Kidney (tissue), 14 donors: ENCODE results near the gene KLK10. TPM values are rescaled to one million over a fixed set of nuclear protein-coding genes. Genes with fewer than 3 reads are reported as not detected.

Source experiments
- DNase-seq, 5 donors: peaks; one replicate each; pipeline ENCODE4 v3.0.0-alpha.2; 2013 to 2020
- FAIRE-seq: peaks from 2 replicates; lab custom pipeline; 2012; peaks lifted over from hg19 to GRCh38; lab: Jason Lieb, UNC
- H3K27ac ChIP-seq, 2 donors: one replicate each; pipeline ENCODE4 v1.7.0; 2013; ENCODE audit warnings: low read depth in 2 of 2, low read length in 2 of 2, inconsistent platforms in 1 of 2
- H3K27me3 ChIP-seq: one replicate; pipeline ENCODE4 v1.7.1; 2013; ENCODE audit warnings: low read length, inconsistent platforms; ENCODE audit not compliant: control insufficient read depth, insufficient read depth
- H3K36me3 ChIP-seq, 3 donors: one replicate each; pipeline versions ENCODE4 v1.7.0 to v1.7.1; 2013; ENCODE audit warnings: low read length in 3 of 3, control low read depth in 1 of 3, inconsistent platforms in 1 of 3; ENCODE audit not compliant: insufficient read depth in 3 of 3, control insufficient read depth in 2 of 3
- H3K4me1 ChIP-seq, 3 donors: one replicate each; pipeline versions ENCODE4 v1.7.0 to v1.7.1; 2013; ENCODE audit warnings: low read length in 3 of 3, inconsistent platforms in 1 of 3, low read depth in 1 of 3; ENCODE audit not compliant: control insufficient read depth in 2 of 3, insufficient read depth in 2 of 3
- H3K4me3 ChIP-seq, 3 donors: one replicate each; pipeline versions ENCODE4 v1.7.0 to v1.8.1; 2013; ENCODE audit warnings: low read length in 3 of 3, control low read depth in 1 of 3, inconsistent platforms in 1 of 3
- H3K9ac ChIP-seq, 3 donors: one replicate each; pipeline versions ENCODE4 v1.7.0 to v1.7.1; 2013; ENCODE audit warnings: low read length in 3 of 3, control low read depth in 1 of 3, inconsistent platforms in 1 of 3
- H3K9me3 ChIP-seq, 3 donors: one replicate each; pipeline versions ENCODE4 v1.7.0 to v1.7.1; 2013; ENCODE audit warnings: low read length in 3 of 3, control low read depth in 1 of 3, inconsistent platforms in 1 of 3; ENCODE audit not compliant: control insufficient read depth in 2 of 3, insufficient read depth in 1 of 3
- intact Hi-C: fragments of 100-400 bp; cut with DNase I; formaldehyde crosslinking; loops from one replicate; pipeline ENCODE4 v1.11.1; 2022
- polyA plus RNA-seq: library from polyadenylated mRNA; stranded (reverse); fragments of 350-450 nt; fragmentation: Illumina TruSeq; extraction: RNeasy Lipid Tissue Mini Kit (QIAGEN cat#74804); gene quantifications from one replicate; pipeline ENCODE4 v1.2.3, GENCODE V29; 2014; ENCODE audit warnings: low read depth, low replicate concordance; ENCODE audit not compliant: insufficient read depth
- total RNA-seq: library from RNA; stranded (reverse); fragmentation: NEBNext Ultra II Directional; extraction: Animal tissue kit (Norgen Biotek cat#: 25700); gene quantifications from one replicate; pipeline ENCODE4 v1.2.1, GENCODE V29; 2021
- TF ChIP-seq, protein P1 (sequence below): IDR thresholded peaks from 3 replicates; pipeline ENCODE4 v1.5.1; 2012; ENCODE audit warnings: mild to moderate bottlenecking, moderate library complexity, borderline replicate concordance; ENCODE audit not compliant: insufficient read depth; ENCODE audit errors: extremely low read depth
- donor health status: control.
- donor health status: control.
- donor health status: control.
- donor health status: control.
- donor health status: control.
- donor health status: DM: yes; HTN: yes; CAD: no.
- donor health status: Normal renal cell carcinoma (clear cell type).

KLK10 gene
- total and polyA plus RNA-seq, 2 donors from 2014 or later: 0.63 TPM; not detected in 1

DNA sequence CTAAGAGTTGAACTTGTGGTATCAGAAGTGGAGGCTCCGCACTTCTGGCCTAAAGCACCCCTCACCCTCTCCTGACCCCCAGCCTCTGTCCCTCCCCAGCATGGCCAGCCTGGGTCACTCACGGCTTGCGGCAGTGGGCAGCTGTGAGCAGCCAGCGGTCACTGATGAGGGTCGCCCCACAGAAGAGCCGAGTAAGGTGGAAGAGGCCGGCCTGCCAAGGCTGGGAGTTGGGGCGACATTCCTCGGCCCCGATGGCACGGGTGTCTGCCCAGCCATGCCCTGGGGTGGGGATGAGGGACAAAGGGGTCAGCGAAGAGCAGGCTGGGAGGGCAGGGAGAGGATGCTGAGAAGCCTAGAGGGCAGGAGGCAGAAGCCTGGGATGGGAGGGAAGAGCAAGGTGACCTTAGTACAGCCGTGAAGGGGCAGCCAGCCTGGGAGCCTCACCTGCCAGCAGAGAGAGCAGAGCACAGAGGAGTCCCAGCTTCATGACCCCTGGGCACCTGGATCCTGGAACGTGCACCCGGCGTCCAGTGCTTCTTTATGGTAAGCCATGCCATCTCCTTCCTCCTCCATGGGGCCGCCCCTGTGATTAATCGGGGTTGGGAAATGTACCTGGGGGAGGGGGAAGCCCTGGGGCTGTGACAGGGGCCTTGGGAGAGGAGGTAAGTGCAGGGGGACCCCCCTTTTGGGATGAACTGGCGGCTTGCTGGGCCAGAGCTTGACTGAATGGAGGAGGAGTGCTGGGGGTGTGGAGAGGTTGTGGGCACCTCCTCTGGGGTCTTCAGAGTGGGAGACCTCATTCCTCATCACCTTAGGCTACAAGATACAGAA is 10.2 kb downstream of the KLK10 start:
- no peaks in the 10 kb centered on the region for H3K4me1 ChIP-seq
- TF ChIP-seq, protein P1, sequence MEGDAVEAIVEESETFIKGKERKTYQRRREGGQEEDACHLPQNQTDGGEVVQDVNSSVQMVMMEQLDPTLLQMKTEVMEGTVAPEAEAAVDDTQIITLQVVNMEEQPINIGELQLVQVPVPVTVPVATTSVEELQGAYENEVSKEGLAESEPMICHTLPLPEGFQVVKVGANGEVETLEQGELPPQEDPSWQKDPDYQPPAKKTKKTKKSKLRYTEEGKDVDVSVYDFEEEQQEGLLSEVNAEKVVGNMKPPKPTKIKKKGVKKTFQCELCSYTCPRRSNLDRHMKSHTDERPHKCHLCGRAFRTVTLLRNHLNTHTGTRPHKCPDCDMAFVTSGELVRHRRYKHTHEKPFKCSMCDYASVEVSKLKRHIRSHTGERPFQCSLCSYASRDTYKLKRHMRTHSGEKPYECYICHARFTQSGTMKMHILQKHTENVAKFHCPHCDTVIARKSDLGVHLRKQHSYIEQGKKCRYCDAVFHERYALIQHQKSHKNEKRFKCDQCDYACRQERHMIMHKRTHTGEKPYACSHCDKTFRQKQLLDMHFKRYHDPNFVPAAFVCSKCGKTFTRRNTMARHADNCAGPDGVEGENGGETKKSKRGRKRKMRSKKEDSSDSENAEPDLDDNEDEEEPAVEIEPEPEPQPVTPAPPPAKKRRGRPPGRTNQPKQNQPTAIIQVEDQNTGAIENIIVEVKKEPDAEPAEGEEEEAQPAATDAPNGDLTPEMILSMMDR: no peak
- no peak for FAIRE-seq
- no peaks in the 10 kb centered on the region for H3K27me3 ChIP-seq
- intact Hi-C loops: no loop called here
- H3K4me3 ChIP-seq: no peak overlapping the region
- DNase-seq: no peak
- no peak overlapping the region for H3K27ac ChIP-seq
- H3K9me3 ChIP-seq: no peaks in the 10 kb centered on the region
- no peak overlapping the region for H3K9ac ChIP-seq
- H3K36me3 ChIP-seq: no peaks in the 10 kb centered on the region

DNA sequence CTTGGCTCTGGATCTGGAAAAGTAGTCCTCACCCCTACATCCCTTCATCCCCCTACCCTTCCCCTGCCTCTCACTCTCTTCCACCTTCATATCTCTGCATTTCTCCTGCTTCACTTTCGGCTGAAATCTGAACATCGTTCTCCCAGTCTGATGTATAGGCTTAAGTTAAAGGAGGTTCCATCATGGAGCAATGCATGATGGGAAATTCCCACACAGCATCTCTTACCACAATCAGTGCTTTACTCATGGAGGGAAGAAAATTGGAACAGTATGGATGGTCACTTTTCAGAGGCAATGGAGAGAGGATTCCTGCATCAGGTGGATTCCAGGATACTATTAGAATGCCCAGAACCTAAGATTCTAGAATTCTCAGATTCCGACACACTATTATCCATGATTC is 12.0 kb downstream of the KLK10 start:
- H3K27ac ChIP-seq: no peak overlapping the region
- TF ChIP-seq, protein P1: no peak
- H3K9ac ChIP-seq: no peak overlapping the region
- H3K4me1 ChIP-seq: no peaks in the 10 kb centered on the region
- DNase-seq (no peak), FAIRE-seq (no peak)
- H3K27me3 ChIP-seq: no peaks in the 10 kb centered on the region
- H3K9me3 ChIP-seq: no peaks in the 10 kb centered on the region
- intact Hi-C loops: no loop called here
- no peaks in the 10 kb centered on the region for H3K36me3 ChIP-seq
- no peak overlapping the region for H3K4me3 ChIP-seq

- H3K36me3 ChIP-seq: no peaks in the 10 kb centered on the region
- DNase-seq (no peak), FAIRE-seq (no peak)
- H3K4me1 ChIP-seq: no peaks in the 10 kb centered on the region
- no peak overlapping the region for H3K4me3 ChIP-seq
- no peak overlapping the region for H3K27ac ChIP-seq
- no peak overlapping the region for H3K9ac ChIP-seq
- intact Hi-C loops: no loop called here
- H3K27me3 ChIP-seq: no peaks in the 10 kb centered on the region
- TF ChIP-seq, protein P1: no peak
- H3K9me3 ChIP-seq: no peaks in the 10 kb centered on the region
Measured at GRCh38 chr19:51006406-51006805, 13.1 kb downstream of the KLK10 start.
